GM12878 (cell line): ENCODE data around the gene ENDOU.

Experiments
- CHD2 ChIP-seq: IDR thresholded peaks from 2 replicates; pipeline ENCODE4 v1.6.1; 2011; ENCODE audit warnings: low read depth, low read length, improper control_type of control experiment, borderline replicate concordance
- HDAC2 ChIP-seq: fragments of 200-600 bp; sonication (generic); IDR thresholded peaks from 2 replicates; pipeline ENCODE4 v1.6.1; 2017
- JUND ChIP-seq: IDR thresholded peaks from 2 replicates; pipeline ENCODE4 v1.6.1; 2012; ENCODE audit warnings: low read depth, mild to moderate bottlenecking, low read length, improper control_type of control experiment, moderate library complexity
- PKNOX1 ChIP-seq: fragments of 450-650 bp; IDR thresholded peaks from 2 replicates; pipeline ENCODE4 v1.6.1; 2016; ENCODE audit warnings: mild to moderate bottlenecking
- POLR2A ChIP-seq: IDR thresholded peaks from 2 replicates; pipeline ENCODE4 v1.6.1; 2011; ENCODE audit warnings: low read depth, mild to moderate bottlenecking, low read length
- POLR2AphosphoS5 ChIP-seq: IDR thresholded peaks from 2 replicates; pipeline ENCODE4 v1.6.1; 2011; ENCODE audit warnings: mild to moderate bottlenecking, low read length, inconsistent platforms
- ZBTB33 ChIP-seq: fragments of 450-650 bp; IDR thresholded peaks from 2 replicates; pipeline ENCODE4 v1.6.1; 2017; ENCODE audit warnings: mild to moderate bottlenecking
- TF ChIP-seq, protein P1 (sequence below), 3 experiments: IDR thresholded peaks in 2 of 3; conservative IDR thresholded peaks in 1 of 3; 2 replicates each; pipeline ENCODE4 v1.5.1; 2011; ENCODE audit warnings: low read depth in 3 of 3, low read length in 3 of 3, mild to moderate bottlenecking in 3 of 3, control low read depth in 2 of 3, moderate library complexity in 2 of 3, inconsistent platforms in 1 of 3, mixed read lengths in 1 of 3; ENCODE audit not compliant: control insufficient read depth in 2 of 3, insufficient read depth in 1 of 3; ENCODE audit errors: extremely low read depth in 1 of 3
- TF ChIP-seq, protein P2 (sequence below): fragments of 450-650 bp; IDR thresholded peaks from 2 replicates; pipeline ENCODE4 v1.6.1; 2017; ENCODE audit warnings: mild to moderate bottlenecking, low read depth, inconsistent platforms; ENCODE audit not compliant: poor library complexity, severe bottlenecking
- TF ChIP-seq, protein P3 (sequence below): IDR thresholded peaks from 2 replicates; pipeline ENCODE4 v1.6.1; 2012; ENCODE audit warnings: low read depth, low read length, improper control_type of control experiment
- TF ChIP-seq, protein P4 (sequence below): fragments of 450-650 bp; IDR thresholded peaks from 2 replicates; pipeline ENCODE4 v1.6.1; 2014; ENCODE audit warnings: mild to moderate bottlenecking
- TF ChIP-seq, protein P5 (sequence below): IDR thresholded peaks from 2 replicates; pipeline ENCODE4 v1.6.1; 2011; ENCODE audit warnings: low read depth, low read length, improper control_type of control experiment, borderline replicate concordance
- TF ChIP-seq, protein P6 (sequence below): fragments of 450-650 bp; conservative IDR thresholded peaks from 2 replicates; pipeline ENCODE4 v1.6.1; 2017; ENCODE audit warnings: mild to moderate bottlenecking, moderate library complexity

GRCh38 chr12:47711448-47711847, 13.8 kb downstream of the ENDOU start:
- TF ChIP-seq POLR2A = no peak
- no peak for TF ChIP-seq POLR2AphosphoS5
- TF ChIP-seq, protein P1, sequence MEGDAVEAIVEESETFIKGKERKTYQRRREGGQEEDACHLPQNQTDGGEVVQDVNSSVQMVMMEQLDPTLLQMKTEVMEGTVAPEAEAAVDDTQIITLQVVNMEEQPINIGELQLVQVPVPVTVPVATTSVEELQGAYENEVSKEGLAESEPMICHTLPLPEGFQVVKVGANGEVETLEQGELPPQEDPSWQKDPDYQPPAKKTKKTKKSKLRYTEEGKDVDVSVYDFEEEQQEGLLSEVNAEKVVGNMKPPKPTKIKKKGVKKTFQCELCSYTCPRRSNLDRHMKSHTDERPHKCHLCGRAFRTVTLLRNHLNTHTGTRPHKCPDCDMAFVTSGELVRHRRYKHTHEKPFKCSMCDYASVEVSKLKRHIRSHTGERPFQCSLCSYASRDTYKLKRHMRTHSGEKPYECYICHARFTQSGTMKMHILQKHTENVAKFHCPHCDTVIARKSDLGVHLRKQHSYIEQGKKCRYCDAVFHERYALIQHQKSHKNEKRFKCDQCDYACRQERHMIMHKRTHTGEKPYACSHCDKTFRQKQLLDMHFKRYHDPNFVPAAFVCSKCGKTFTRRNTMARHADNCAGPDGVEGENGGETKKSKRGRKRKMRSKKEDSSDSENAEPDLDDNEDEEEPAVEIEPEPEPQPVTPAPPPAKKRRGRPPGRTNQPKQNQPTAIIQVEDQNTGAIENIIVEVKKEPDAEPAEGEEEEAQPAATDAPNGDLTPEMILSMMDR (IDR thresholded peaks at IDR 0.05 in 2 of 3, conservative IDR thresholded peaks at IDR 0.05 in 1 of 3; ENCODE audit: control insufficient read depth in 2 of 3, extremely low read depth in 1 of 3, insufficient read depth in 1 of 3, low read depth in 3 of 3, low read length in 3 of 3) = no peak
- no peak for TF ChIP-seq HDAC2
- TF ChIP-seq, protein P2, sequence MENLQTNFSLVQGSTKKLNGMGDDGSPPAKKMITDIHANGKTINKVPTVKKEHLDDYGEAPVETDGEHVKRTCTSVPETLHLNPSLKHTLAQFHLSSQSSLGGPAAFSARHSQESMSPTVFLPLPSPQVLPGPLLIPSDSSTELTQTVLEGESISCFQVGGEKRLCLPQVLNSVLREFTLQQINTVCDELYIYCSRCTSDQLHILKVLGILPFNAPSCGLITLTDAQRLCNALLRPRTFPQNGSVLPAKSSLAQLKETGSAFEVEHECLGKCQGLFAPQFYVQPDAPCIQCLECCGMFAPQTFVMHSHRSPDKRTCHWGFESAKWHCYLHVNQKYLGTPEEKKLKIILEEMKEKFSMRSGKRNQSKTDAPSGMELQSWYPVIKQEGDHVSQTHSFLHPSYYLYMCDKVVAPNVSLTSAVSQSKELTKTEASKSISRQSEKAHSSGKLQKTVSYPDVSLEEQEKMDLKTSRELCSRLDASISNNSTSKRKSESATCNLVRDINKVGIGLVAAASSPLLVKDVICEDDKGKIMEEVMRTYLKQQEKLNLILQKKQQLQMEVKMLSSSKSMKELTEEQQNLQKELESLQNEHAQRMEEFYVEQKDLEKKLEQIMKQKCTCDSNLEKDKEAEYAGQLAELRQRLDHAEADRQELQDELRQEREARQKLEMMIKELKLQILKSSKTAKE = no peak
- TF ChIP-seq ZBTB33 = no peak
- TF ChIP-seq, protein P3, sequence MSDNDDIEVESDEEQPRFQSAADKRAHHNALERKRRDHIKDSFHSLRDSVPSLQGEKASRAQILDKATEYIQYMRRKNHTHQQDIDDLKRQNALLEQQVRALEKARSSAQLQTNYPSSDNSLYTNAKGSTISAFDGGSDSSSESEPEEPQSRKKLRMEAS = no peak
- TF ChIP-seq, protein P4, sequence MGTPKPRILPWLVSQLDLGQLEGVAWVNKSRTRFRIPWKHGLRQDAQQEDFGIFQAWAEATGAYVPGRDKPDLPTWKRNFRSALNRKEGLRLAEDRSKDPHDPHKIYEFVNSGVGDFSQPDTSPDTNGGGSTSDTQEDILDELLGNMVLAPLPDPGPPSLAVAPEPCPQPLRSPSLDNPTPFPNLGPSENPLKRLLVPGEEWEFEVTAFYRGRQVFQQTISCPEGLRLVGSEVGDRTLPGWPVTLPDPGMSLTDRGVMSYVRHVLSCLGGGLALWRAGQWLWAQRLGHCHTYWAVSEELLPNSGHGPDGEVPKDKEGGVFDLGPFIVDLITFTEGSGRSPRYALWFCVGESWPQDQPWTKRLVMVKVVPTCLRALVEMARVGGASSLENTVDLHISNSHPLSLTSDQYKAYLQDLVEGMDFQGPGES = no peak
- TF ChIP-seq, protein P5, sequence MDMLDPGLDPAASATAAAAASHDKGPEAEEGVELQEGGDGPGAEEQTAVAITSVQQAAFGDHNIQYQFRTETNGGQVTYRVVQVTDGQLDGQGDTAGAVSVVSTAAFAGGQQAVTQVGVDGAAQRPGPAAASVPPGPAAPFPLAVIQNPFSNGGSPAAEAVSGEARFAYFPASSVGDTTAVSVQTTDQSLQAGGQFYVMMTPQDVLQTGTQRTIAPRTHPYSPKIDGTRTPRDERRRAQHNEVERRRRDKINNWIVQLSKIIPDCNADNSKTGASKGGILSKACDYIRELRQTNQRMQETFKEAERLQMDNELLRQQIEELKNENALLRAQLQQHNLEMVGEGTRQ = no peak
- TF ChIP-seq JUND = no peak
- TF ChIP-seq, protein P6, sequence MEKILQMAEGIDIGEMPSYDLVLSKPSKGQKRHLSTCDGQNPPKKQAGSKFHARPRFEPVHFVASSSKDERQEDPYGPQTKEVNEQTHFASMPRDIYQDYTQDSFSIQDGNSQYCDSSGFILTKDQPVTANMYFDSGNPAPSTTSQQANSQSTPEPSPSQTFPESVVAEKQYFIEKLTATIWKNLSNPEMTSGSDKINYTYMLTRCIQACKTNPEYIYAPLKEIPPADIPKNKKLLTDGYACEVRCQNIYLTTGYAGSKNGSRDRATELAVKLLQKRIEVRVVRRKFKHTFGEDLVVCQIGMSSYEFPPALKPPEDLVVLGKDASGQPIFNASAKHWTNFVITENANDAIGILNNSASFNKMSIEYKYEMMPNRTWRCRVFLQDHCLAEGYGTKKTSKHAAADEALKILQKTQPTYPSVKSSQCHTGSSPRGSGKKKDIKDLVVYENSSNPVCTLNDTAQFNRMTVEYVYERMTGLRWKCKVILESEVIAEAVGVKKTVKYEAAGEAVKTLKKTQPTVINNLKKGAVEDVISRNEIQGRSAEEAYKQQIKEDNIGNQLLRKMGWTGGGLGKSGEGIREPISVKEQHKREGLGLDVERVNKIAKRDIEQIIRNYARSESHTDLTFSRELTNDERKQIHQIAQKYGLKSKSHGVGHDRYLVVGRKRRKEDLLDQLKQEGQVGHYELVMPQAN = no peak
- TF ChIP-seq PKNOX1 = no peak
- no peak for TF ChIP-seq CHD2
